ENCODE data around the gene AK8.
"Not testable (repeated sequence)": the region's sequence is repeated elsewhere in the genome, so short reads cannot be mapped to it uniquely, and the experiment has no call there.

The AK8 gene

GRCh38 chr9:132711846-132712245, 166.2 kb downstream of the AK8 start:
- H3K9me3 ChIP-seq (ENCODE audit: severe bottlenecking): peaks cover 3% of the 10 kb centered on the region
- no peak overlapping the region for H3K4me3 ChIP-seq (ENCODE audit: low read depth, low read length)
- TF ChIP-seq, protein P1, sequence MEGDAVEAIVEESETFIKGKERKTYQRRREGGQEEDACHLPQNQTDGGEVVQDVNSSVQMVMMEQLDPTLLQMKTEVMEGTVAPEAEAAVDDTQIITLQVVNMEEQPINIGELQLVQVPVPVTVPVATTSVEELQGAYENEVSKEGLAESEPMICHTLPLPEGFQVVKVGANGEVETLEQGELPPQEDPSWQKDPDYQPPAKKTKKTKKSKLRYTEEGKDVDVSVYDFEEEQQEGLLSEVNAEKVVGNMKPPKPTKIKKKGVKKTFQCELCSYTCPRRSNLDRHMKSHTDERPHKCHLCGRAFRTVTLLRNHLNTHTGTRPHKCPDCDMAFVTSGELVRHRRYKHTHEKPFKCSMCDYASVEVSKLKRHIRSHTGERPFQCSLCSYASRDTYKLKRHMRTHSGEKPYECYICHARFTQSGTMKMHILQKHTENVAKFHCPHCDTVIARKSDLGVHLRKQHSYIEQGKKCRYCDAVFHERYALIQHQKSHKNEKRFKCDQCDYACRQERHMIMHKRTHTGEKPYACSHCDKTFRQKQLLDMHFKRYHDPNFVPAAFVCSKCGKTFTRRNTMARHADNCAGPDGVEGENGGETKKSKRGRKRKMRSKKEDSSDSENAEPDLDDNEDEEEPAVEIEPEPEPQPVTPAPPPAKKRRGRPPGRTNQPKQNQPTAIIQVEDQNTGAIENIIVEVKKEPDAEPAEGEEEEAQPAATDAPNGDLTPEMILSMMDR (IDR thresholded peaks at IDR 0.05; ENCODE audit: low read depth, low read length): no peak
- no peak for DNase-seq
- no peak overlapping the region for H3K27ac ChIP-seq
- no peaks in the 10 kb centered on the region for H3K27me3 ChIP-seq (ENCODE audit: insufficient read depth, low read depth, severe bottlenecking)
- H3K36me3 ChIP-seq: no peaks in the 10 kb centered on the region

DNA sequence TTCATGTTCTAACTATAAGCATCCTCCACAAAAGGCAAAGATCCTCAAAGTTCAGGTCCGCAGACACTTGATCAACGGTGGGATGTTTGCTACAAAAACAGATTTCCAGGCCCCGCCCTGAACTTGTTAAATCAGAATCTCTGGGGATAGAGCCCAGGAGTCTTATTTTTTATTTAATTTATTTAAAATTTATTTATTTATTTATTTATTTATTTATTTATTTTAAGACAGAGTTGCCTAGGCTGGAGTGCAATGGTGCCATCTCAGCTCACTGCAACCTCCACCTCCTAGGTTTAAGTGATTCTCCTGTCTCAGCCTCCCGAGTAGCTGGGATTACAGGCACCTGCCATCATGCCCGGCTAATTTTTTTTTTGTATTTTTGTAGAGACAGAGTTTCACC, 166.9 kb downstream of the AK8 start:
- not testable (repeated sequence) for H3K4me3 ChIP-seq (ENCODE audit: low read depth, low read length); H3K27me3 ChIP-seq (ENCODE audit: insufficient read depth, low read depth, severe bottlenecking); DNase-seq; H3K9me3 ChIP-seq (ENCODE audit: severe bottlenecking); H3K27ac ChIP-seq; H3K36me3 ChIP-seq

DNA sequence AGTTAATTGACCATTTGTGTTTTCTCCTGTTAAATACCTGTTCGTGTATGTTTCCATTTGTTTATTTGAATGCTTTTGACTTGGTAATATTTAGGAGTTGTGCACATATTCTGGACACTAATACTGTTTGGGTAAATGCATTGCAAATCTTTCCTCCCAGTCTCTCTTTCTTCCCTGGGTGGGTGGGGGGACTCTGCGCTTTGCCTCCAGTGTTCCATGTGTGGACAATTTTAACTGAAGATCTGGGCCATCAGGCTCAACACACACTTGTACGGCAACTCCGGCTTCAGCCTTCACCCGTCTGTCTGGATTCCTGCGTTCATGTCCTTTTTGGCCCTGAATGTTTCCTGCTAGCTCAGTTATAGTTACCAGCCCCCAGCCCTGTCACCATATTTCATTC, 167.8 kb downstream of the AK8 start:
- Histone ChIP-seq H3K27me3 (ENCODE audit: insufficient read depth, low read depth, severe bottlenecking) (no peaks in the 10 kb centered on the region), H3K9me3 (ENCODE audit: severe bottlenecking) (peaks cover 3% of the 10 kb centered on the region), H3K4me3 (ENCODE audit: low read depth, low read length) (no peak overlapping the region), H3K36me3 (no peaks in the 10 kb centered on the region), H3K27ac (no peak overlapping the region)
- DNase-seq: no peak
- TF ChIP-seq, protein P1 (IDR thresholded peaks at IDR 0.05; ENCODE audit: low read depth, low read length): no peak

GRCh38 chr9:132708769-132709430, 169.2 kb downstream of the AK8 start:
- TF ChIP-seq, protein P1 (IDR thresholded peaks at IDR 0.05; ENCODE audit: low read depth, low read length): no peak
- H3K4me3 ChIP-seq (ENCODE audit: low read depth, low read length): no peak overlapping the region
- DNase-seq: no peak
- peaks cover 3% of the 10 kb centered on the region for H3K9me3 ChIP-seq (ENCODE audit: severe bottlenecking)
- no peaks in the 10 kb centered on the region for H3K27me3 ChIP-seq (ENCODE audit: insufficient read depth, low read depth, severe bottlenecking)
- no peaks in the 10 kb centered on the region for H3K36me3 ChIP-seq
- H3K27ac ChIP-seq: no peak overlapping the region

- H3K27me3 ChIP-seq (ENCODE audit: insufficient read depth, low read depth, severe bottlenecking): no peaks in the 10 kb centered on the region
- TF ChIP-seq, protein P1 (IDR thresholded peaks at IDR 0.05; ENCODE audit: low read depth, low read length): no peak
- peaks cover 3% of the 10 kb centered on the region for H3K9me3 ChIP-seq (ENCODE audit: severe bottlenecking)
- H3K36me3 ChIP-seq: no peaks in the 10 kb centered on the region
- H3K27ac ChIP-seq: no peak overlapping the region
- no peak for DNase-seq
- no peak overlapping the region for H3K4me3 ChIP-seq (ENCODE audit: low read depth, low read length)
These were observed 169.8 kb downstream of the AK8 start for GRCh38 chr9:132708239-132708638.

DNA sequence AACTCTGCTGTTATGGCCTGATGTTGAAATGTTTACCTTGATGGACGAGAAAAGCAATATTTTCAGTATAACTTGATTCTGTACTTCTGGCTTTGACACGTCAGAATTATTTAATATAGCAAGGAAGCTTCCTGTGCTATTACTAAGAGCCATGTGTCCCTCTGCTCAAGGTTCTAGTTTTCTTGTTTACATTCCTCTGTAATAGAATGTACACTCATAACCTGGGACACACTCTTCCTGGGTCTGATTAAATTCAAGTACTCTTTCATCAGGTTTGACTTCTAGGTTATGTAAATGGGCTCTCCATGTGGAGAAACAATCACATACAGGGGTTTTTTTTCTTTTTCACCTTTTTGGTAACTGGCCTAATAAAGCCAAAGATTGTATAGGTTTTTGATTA, 174.7 kb downstream of the AK8 start:
- Histone ChIP-seq H3K36me3 (no peaks in the 10 kb centered on the region), H3K27me3 (ENCODE audit: insufficient read depth, low read depth, severe bottlenecking) (no peaks in the 10 kb centered on the region), H3K4me3 (ENCODE audit: low read depth, low read length) (no peak overlapping the region), H3K27ac (no peak overlapping the region), H3K9me3 (ENCODE audit: severe bottlenecking) (peaks cover 8% of the 10 kb centered on the region)
- DNase-seq: no peak
- TF ChIP-seq, protein P1 (IDR thresholded peaks at IDR 0.05; ENCODE audit: low read depth, low read length): no peak
